HG03558 (cell line): ENCODE data around the gene BRD9.
"Not testable (repeated sequence)": the region's sequence is repeated elsewhere in the genome, so short reads cannot be mapped to it uniquely, and the experiment has no call there.

ENCODE experiments used
- ATAC-seq: cut with Tn5 transposase; IDR thresholded peaks from one replicate; pipeline ENCODE4 v1.9.1; 2021; ENCODE audit warnings: moderate number of reproducible peaks; ENCODE audit not compliant: unreplicated experiment; ENCODE audit errors: extremely low read depth

BRD9 gene

DNA sequence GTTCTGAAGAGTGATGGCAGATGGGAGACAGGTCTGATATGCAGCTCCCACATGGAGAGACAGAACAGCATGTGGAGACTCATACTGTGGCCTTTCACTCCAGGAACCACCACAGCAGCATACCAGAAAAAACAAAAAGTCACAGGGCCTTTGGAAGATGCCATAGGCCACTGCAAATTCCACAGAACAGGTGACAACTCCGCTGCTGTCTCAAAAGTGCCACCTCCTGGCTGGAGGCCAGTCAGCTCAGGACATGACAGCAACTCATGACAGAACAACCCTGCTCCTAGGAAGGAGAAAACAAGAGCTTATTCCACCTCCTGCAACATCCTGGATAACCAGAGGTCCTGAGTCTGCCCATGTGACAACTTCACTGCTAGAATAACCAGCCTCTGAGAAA lies 67.1 kb downstream of the BRD9 start:
- not testable (repeated sequence) for ATAC-seq

GRCh38 chr5:821504-821903 lies 71.1 kb downstream of the BRD9 start:
- no peak for ATAC-seq

GRCh38 chr5:820245-820644 lies 72.4 kb downstream of the BRD9 start:
- no peak for ATAC-seq

- no peak for ATAC-seq
Observed at GRCh38 chr5:819078-819477, 73.5 kb downstream of the BRD9 start.

GRCh38 chr5:816176-816575 lies 76.4 kb downstream of the BRD9 start:
- no peak for ATAC-seq

DNA sequence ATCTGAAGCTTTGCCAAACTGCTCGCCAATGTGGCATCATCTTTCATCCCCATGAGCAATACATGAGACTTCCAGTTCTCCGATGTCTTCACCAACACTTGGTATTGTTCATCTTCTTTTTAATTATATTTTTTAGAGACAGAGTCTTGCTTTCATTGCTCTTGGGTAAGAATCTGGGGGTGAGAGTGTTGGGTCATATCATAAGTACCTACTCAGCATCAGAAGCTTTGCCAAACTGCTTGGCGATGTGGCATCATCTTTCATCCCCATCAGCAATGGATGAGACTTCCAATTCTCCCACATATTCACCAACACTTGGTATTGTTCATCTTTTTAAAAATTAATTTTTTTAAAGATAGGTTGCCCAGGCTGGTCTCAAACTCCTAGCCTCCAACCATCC lies 77.2 kb downstream of the BRD9 start:
- no peak for ATAC-seq
